ENCODE data around the gene CCDC33. TPM values are rescaled to one million over a fixed set of nuclear protein-coding genes. Genes with fewer than 3 reads are reported as not detected.

Gene CCDC33
- total RNA-seq, 1 donor from 2014 or later = 0.52 TPM

- Histone ChIP-seq H3K27me3 (ENCODE audit: control insufficient read depth in 3 of 3, insufficient read depth in 3 of 3, low read length in 3 of 3) (peaks cover 39 to 47% (median 39%) of the 10 kb centered on the region in 3 donors), H3K27ac (ENCODE audit: low read depth, low read length) (no peak overlapping the region)
These were observed 41.2 kb downstream of the CCDC33 start for GRCh38 chr15:74277242-74277810.

GRCh38 chr15:74278207-74278606 lies 42.1 kb downstream of the CCDC33 start:
- no peaks in the 10 kb centered on the region for H3K36me3 ChIP-seq (ENCODE audit: control insufficient read depth in 3 of 3, insufficient read depth in 3 of 3, low read length in 3 of 3)
- H3K27me3 ChIP-seq (ENCODE audit: control insufficient read depth in 3 of 3, insufficient read depth in 3 of 3, low read length in 3 of 3) = peaks cover 41 to 50% (median 44%) of the 10 kb centered on the region in 3 donors
- H3K4me3 ChIP-seq (ENCODE audit: low read length in 3 of 3) = no peak overlapping the region
- no peak overlapping the region for H3K9ac ChIP-seq (ENCODE audit: low read depth in 1 of 3, low read length in 3 of 3)
- H3K9me3 ChIP-seq (ENCODE audit: control insufficient read depth in 3 of 3, low read length in 3 of 3) = no peaks in the 10 kb centered on the region
- H3K4me1 ChIP-seq (ENCODE audit: control insufficient read depth in 3 of 3, insufficient read depth in 3 of 3, low read length in 3 of 3) = no peaks in the 10 kb centered on the region
- H3K27ac ChIP-seq (ENCODE audit: low read depth, low read length) = no peak overlapping the region

More at GRCh38 chr15:74277242-74277810, 41.2 kb downstream of the CCDC33 start:
- H3K4me1 ChIP-seq (ENCODE audit: control insufficient read depth in 3 of 3, insufficient read depth in 3 of 3, low read length in 3 of 3) = no peaks in the 10 kb centered on the region
- H3K9me3 ChIP-seq (ENCODE audit: control insufficient read depth in 3 of 3, low read length in 3 of 3) = no peaks in the 10 kb centered on the region
- no peak overlapping the region for H3K9ac ChIP-seq (ENCODE audit: low read depth in 1 of 3, low read length in 3 of 3)
- H3K4me3 ChIP-seq (ENCODE audit: low read length in 3 of 3) = no peak overlapping the region
- no peaks in the 10 kb centered on the region for H3K36me3 ChIP-seq (ENCODE audit: control insufficient read depth in 3 of 3, insufficient read depth in 3 of 3, low read length in 3 of 3)

GRCh38 chr15:74281147-74282133 lies 45.3 kb downstream of the CCDC33 start:
- H3K36me3 ChIP-seq (ENCODE audit: control insufficient read depth in 3 of 3, insufficient read depth in 3 of 3, low read length in 3 of 3) = no peaks in the 10 kb centered on the region
- H3K9me3 ChIP-seq (ENCODE audit: control insufficient read depth in 3 of 3, low read length in 3 of 3) = no peaks in the 10 kb centered on the region
- H3K9ac ChIP-seq (ENCODE audit: low read depth in 1 of 3, low read length in 3 of 3) = no peak overlapping the region
- no peak overlapping the region for H3K27ac ChIP-seq (ENCODE audit: low read depth, low read length)
- no peaks in the 10 kb centered on the region for H3K4me1 ChIP-seq (ENCODE audit: control insufficient read depth in 3 of 3, insufficient read depth in 3 of 3, low read length in 3 of 3)
- H3K4me3 ChIP-seq (ENCODE audit: low read length in 3 of 3) = no peak overlapping the region
- peaks cover 39 to 50% (median 45%) of the 10 kb centered on the region in 3 donors for H3K27me3 ChIP-seq (ENCODE audit: control insufficient read depth in 3 of 3, insufficient read depth in 3 of 3, low read length in 3 of 3)

- no peak overlapping the region for H3K9ac ChIP-seq (ENCODE audit: low read depth in 1 of 3, low read length in 3 of 3)
- no peak overlapping the region for H3K4me3 ChIP-seq (ENCODE audit: low read length in 3 of 3)
- H3K27me3 ChIP-seq (ENCODE audit: control insufficient read depth in 3 of 3, insufficient read depth in 3 of 3, low read length in 3 of 3) = peaks cover 36 to 44% (median 39%) of the 10 kb centered on the region in 3 donors
- H3K9me3 ChIP-seq (ENCODE audit: control insufficient read depth in 3 of 3, low read length in 3 of 3) = no peaks in the 10 kb centered on the region
- H3K4me1 ChIP-seq (ENCODE audit: control insufficient read depth in 3 of 3, insufficient read depth in 3 of 3, low read length in 3 of 3) = no peaks in the 10 kb centered on the region
- no peak overlapping the region for H3K27ac ChIP-seq (ENCODE audit: low read depth, low read length)
- H3K36me3 ChIP-seq (ENCODE audit: control insufficient read depth in 3 of 3, insufficient read depth in 3 of 3, low read length in 3 of 3) = no peaks in the 10 kb centered on the region
These were observed 47.2 kb downstream of the CCDC33 start for GRCh38 chr15:74283368-74283767.

- Histone ChIP-seq H3K27ac (ENCODE audit: low read depth, low read length) (no peak overlapping the region), H3K27me3 (ENCODE audit: control insufficient read depth in 3 of 3, insufficient read depth in 3 of 3, low read length in 3 of 3) (peaks cover 4 to 22% (median 14%) of the 10 kb centered on the region in 3 donors), H3K4me3 (ENCODE audit: low read length in 3 of 3) (no peak overlapping the region), H3K9me3 (ENCODE audit: control insufficient read depth in 3 of 3, low read length in 3 of 3) (no peaks in the 10 kb centered on the region), H3K4me1 (ENCODE audit: control insufficient read depth in 3 of 3, insufficient read depth in 3 of 3, low read length in 3 of 3) (no peaks in the 10 kb centered on the region), H3K36me3 (ENCODE audit: control insufficient read depth in 3 of 3, insufficient read depth in 3 of 3, low read length in 3 of 3) (no peaks in the 10 kb centered on the region), H3K9ac (ENCODE audit: low read depth in 1 of 3, low read length in 3 of 3) (no peak overlapping the region)
These were observed 53.5 kb downstream of the CCDC33 start for GRCh38 chr15:74289671-74290070.

- Histone ChIP-seq H3K36me3 (ENCODE audit: control insufficient read depth in 3 of 3, insufficient read depth in 3 of 3, low read length in 3 of 3) (no peaks in the 10 kb centered on the region), H3K27ac (ENCODE audit: low read depth, low read length) (no peak overlapping the region), H3K27me3 (ENCODE audit: control insufficient read depth in 3 of 3, insufficient read depth in 3 of 3, low read length in 3 of 3) (peaks cover 4 to 20% (median 18%) of the 10 kb centered on the region in 3 donors), H3K4me1 (ENCODE audit: control insufficient read depth in 3 of 3, insufficient read depth in 3 of 3, low read length in 3 of 3) (no peaks in the 10 kb centered on the region), H3K4me3 (ENCODE audit: low read length in 3 of 3) (no peak overlapping the region), H3K9me3 (ENCODE audit: control insufficient read depth in 3 of 3, low read length in 3 of 3) (no peaks in the 10 kb centered on the region), H3K9ac (ENCODE audit: low read depth in 1 of 3, low read length in 3 of 3) (no peak overlapping the region)
These were observed 54.5 kb downstream of the CCDC33 start for GRCh38 chr15:74290645-74291044.

GRCh38 chr15:74291101-74292071 lies 55.3 kb downstream of the CCDC33 start:
- Histone ChIP-seq H3K36me3 (ENCODE audit: control insufficient read depth in 3 of 3, insufficient read depth in 3 of 3, low read length in 3 of 3) (no peaks in the 10 kb centered on the region), H3K27ac (ENCODE audit: low read depth, low read length) (no peak overlapping the region), H3K9ac (ENCODE audit: low read depth in 1 of 3, low read length in 3 of 3) (no peak overlapping the region), H3K4me3 (ENCODE audit: low read length in 3 of 3) (no peak overlapping the region), H3K27me3 (ENCODE audit: control insufficient read depth in 3 of 3, insufficient read depth in 3 of 3, low read length in 3 of 3) (peaks cover 2 to 17% (median 15%) of the 10 kb centered on the region in 3 donors), H3K9me3 (ENCODE audit: control insufficient read depth in 3 of 3, low read length in 3 of 3) (no peaks in the 10 kb centered on the region), H3K4me1 (ENCODE audit: control insufficient read depth in 3 of 3, insufficient read depth in 3 of 3, low read length in 3 of 3) (no peaks in the 10 kb centered on the region)

GRCh38 chr15:74293021-74293810 lies 57.1 kb downstream of the CCDC33 start:
- no peak overlapping the region for H3K4me3 ChIP-seq (ENCODE audit: low read length in 3 of 3)
- peaks cover 0 to 22% (median 9%) of the 10 kb centered on the region in 3 donors for H3K27me3 ChIP-seq (ENCODE audit: control insufficient read depth in 3 of 3, insufficient read depth in 3 of 3, low read length in 3 of 3)
- H3K27ac ChIP-seq (ENCODE audit: low read depth, low read length) = no peak overlapping the region
- no peaks in the 10 kb centered on the region for H3K9me3 ChIP-seq (ENCODE audit: control insufficient read depth in 3 of 3, low read length in 3 of 3)
- no peaks in the 10 kb centered on the region for H3K36me3 ChIP-seq (ENCODE audit: control insufficient read depth in 3 of 3, insufficient read depth in 3 of 3, low read length in 3 of 3)
- no peak overlapping the region for H3K9ac ChIP-seq (ENCODE audit: low read depth in 1 of 3, low read length in 3 of 3)
- no peaks in the 10 kb centered on the region for H3K4me1 ChIP-seq (ENCODE audit: control insufficient read depth in 3 of 3, insufficient read depth in 3 of 3, low read length in 3 of 3)

- H3K36me3 ChIP-seq (ENCODE audit: control insufficient read depth in 3 of 3, insufficient read depth in 3 of 3, low read length in 3 of 3) = no peaks in the 10 kb centered on the region
- H3K4me1 ChIP-seq (ENCODE audit: control insufficient read depth in 3 of 3, insufficient read depth in 3 of 3, low read length in 3 of 3) = no peaks in the 10 kb centered on the region
- H3K27me3 ChIP-seq (ENCODE audit: control insufficient read depth in 3 of 3, insufficient read depth in 3 of 3, low read length in 3 of 3) = peaks cover 0 to 19% (median 9%) of the 10 kb centered on the region in 3 donors
- no peaks in the 10 kb centered on the region for H3K9me3 ChIP-seq (ENCODE audit: control insufficient read depth in 3 of 3, low read length in 3 of 3)
- H3K9ac ChIP-seq (ENCODE audit: low read depth in 1 of 3, low read length in 3 of 3) = no peak overlapping the region
- H3K27ac ChIP-seq (ENCODE audit: low read depth, low read length) = no peak overlapping the region
- no peak overlapping the region for H3K4me3 ChIP-seq (ENCODE audit: low read length in 3 of 3)
These were observed 57.9 kb downstream of the CCDC33 start for GRCh38 chr15:74294010-74294409.
